Parathyroid adenoma (tissue), 2 donors: ENCODE measurements around the gene SUSD1.
A peak's percentile ranks its signal among the peaks of the same experiment; 100 is the strongest.

Source experiments
- H2AFZ ChIP-seq: fragments of 300-600 bp; sonication (generic); one replicate; pipeline ENCODE4 v1.7.0; 2017; ENCODE audit warnings: antibody characterized with exemption, mild to moderate bottlenecking
- H3K27ac ChIP-seq: fragments of 300-600 bp; sonication (generic); one replicate; pipeline ENCODE4 v1.7.0; 2017
- H3K27me3 ChIP-seq: fragments of 300-600 bp; sonication (generic); one replicate; pipeline ENCODE4 v1.7.0; 2017; ENCODE audit warnings: low read length; ENCODE audit not compliant: control insufficient read depth, insufficient read depth
- H3K36me3 ChIP-seq: fragments of 300-600 bp; sonication (generic); one replicate; pipeline ENCODE4 v1.7.0; 2017; ENCODE audit warnings: low read length; ENCODE audit not compliant: control insufficient read depth, insufficient read depth
- H3K4me1 ChIP-seq: fragments of 300-600 bp; sonication (generic); one replicate; pipeline ENCODE4 v1.7.0; 2017; ENCODE audit warnings: control low read depth
- H3K4me2 ChIP-seq: fragments of 300-600 bp; sonication (generic); one replicate; pipeline ENCODE4 v1.7.0; 2017; ENCODE audit warnings: low read length
- H3K4me3 ChIP-seq: fragments of 300-600 bp; sonication (generic); one replicate; pipeline ENCODE4 v1.7.0; 2017; ENCODE audit warnings: low read depth, low read length
- H3K79me2 ChIP-seq: fragments of 300-600 bp; sonication (generic); one replicate; pipeline ENCODE4 v1.7.0; 2017; ENCODE audit warnings: control low read depth
- H3K9ac ChIP-seq: fragments of 300-600 bp; sonication (generic); one replicate; pipeline ENCODE4 v1.7.0; 2017; ENCODE audit warnings: mild to moderate bottlenecking
- H3K9me3 ChIP-seq: fragments of 300-600 bp; sonication (generic); one replicate; pipeline ENCODE4 v1.7.0; 2017; ENCODE audit warnings: low read length; ENCODE audit not compliant: control insufficient read depth
- TF ChIP-seq, protein P1 (sequence below): fragments of 300-600 bp; sonication (generic); IDR thresholded peaks from one replicate; pipeline ENCODE4 v1.7.0; 2017; ENCODE audit warnings: antibody characterized with exemption, mild to moderate bottlenecking
- donor health status: primary hyperparathyroidism.

Gene SUSD1

DNA sequence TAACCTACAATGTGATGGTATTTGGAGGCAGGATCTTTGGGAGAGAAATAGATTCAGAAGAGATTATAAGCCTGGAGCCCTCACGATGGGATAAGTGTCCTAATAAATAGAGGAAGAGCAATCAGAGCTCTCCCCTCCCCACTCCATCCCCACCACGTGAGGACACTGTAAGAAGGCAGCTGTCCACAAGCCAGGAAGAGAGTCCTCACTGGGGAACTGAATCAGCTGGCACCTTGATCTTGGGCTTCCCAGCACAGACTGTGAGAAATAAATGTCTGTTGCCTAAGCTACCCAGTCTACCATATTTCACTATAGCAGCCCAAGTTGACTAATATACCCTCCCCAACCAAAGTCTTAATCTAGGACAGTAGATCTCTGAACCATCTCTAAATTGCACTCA is 118.1 kb downstream of the SUSD1 start:
- no peaks in the 10 kb centered on the region for H3K4me1 ChIP-seq
- no peak overlapping the region for H3K4me3 ChIP-seq
- no peaks in the 10 kb centered on the region for H3K27me3 ChIP-seq
- no peaks in the 10 kb centered on the region for H3K36me3 ChIP-seq
- no peak overlapping the region for H3K9ac ChIP-seq
- no peak overlapping the region for H3K27ac ChIP-seq
- no peak overlapping the region for H3K4me2 ChIP-seq
- TF ChIP-seq, protein P1, sequence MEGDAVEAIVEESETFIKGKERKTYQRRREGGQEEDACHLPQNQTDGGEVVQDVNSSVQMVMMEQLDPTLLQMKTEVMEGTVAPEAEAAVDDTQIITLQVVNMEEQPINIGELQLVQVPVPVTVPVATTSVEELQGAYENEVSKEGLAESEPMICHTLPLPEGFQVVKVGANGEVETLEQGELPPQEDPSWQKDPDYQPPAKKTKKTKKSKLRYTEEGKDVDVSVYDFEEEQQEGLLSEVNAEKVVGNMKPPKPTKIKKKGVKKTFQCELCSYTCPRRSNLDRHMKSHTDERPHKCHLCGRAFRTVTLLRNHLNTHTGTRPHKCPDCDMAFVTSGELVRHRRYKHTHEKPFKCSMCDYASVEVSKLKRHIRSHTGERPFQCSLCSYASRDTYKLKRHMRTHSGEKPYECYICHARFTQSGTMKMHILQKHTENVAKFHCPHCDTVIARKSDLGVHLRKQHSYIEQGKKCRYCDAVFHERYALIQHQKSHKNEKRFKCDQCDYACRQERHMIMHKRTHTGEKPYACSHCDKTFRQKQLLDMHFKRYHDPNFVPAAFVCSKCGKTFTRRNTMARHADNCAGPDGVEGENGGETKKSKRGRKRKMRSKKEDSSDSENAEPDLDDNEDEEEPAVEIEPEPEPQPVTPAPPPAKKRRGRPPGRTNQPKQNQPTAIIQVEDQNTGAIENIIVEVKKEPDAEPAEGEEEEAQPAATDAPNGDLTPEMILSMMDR: no peak
- H2AFZ ChIP-seq: no peak overlapping the region
- no peaks in the 10 kb centered on the region for H3K79me2 ChIP-seq
- H3K9me3 ChIP-seq: no peaks in the 10 kb centered on the region

DNA sequence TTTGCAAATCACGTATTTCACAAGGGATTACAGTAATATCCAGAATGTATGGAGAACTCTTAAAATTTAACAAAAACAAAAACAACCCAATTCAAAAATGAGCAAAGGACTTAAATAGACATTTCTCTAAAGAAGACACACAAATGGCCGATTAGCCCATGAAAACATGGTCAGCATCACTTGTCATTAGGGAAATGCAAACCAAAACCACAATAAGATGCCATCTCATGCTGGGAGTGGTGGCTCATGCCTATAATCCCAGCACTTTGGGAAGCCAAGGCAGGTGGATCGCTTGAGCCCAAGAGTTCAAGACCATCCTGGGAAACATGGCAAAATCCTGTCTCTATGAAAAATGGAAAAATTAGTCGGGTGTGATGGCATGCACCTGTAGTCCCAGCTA is 120.2 kb downstream of the SUSD1 start:
- Histone ChIP-seq H3K9ac (no peak overlapping the region), H3K27me3 (no peaks in the 10 kb centered on the region), H3K4me2 (no peak overlapping the region), H3K27ac (no peak overlapping the region), H3K4me3 (no peak overlapping the region), H3K9me3 (no peaks in the 10 kb centered on the region), H3K36me3 (no peaks in the 10 kb centered on the region), H2AFZ (no peak overlapping the region), H3K79me2 (no peaks in the 10 kb centered on the region), H3K4me1 (no peaks in the 10 kb centered on the region)
- TF ChIP-seq, protein P1: no peak

- H3K4me1 ChIP-seq: no peaks in the 10 kb centered on the region
- H3K4me3 ChIP-seq: no peak overlapping the region
- H2AFZ ChIP-seq: no peak overlapping the region
- no peaks in the 10 kb centered on the region for H3K79me2 ChIP-seq
- H3K4me2 ChIP-seq: no peak overlapping the region
- no peaks in the 10 kb centered on the region for H3K9me3 ChIP-seq
- no peak overlapping the region for H3K9ac ChIP-seq
- TF ChIP-seq, protein P1: no peak
- H3K27me3 ChIP-seq: no peaks in the 10 kb centered on the region
- H3K36me3 ChIP-seq: no peaks in the 10 kb centered on the region
- H3K27ac ChIP-seq: no peak overlapping the region
These were observed 123.3 kb downstream of the SUSD1 start for GRCh38 chr9:112051812-112052211.

DNA sequence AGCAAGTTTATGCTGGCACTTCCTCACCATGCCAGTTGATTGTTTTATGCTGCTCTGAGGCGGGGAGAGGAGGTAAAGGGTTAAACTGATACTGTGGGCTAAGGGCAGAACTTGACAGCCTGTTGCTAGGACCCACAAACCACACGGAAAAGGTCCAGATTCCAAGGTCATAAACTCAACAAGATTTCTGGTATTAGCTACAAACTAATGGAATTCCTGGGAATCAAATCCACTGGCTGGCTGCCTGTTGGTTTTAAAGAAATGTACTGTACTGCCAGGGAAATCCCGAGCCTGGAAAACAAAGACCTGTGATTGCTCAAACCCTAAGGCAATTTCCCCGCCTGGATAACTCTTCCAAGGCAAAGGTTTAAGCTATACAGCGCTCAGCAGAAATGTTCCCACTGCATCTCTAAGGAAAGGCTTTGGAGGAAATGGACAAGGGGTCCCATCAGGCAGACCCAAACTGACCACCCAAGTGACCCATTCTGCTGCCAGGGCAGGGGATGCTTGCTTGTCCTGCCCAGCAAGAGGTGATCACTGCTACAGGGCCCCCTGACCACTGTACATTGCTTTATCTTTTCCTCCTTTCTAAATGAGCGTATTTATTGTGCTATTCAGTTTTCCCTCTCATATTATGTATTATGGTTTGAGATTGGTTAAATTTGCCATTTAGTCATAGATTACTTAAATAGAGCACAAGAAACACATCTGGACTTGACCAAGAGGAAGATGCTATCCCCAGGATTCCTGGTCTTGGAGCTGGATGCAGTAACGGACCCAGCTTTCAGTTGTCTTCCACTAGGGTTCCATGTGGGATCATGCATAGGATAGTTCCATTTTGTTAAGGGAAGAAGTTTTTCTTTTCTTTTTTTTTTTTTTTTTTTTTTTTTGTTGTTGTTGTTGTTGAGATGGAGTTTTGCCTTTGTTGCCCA is 124.3 kb downstream of the SUSD1 start:
- Histone ChIP-seq H3K36me3 (no peaks in the 10 kb centered on the region), H3K27me3 (no peaks in the 10 kb centered on the region), H2AFZ (no peak overlapping the region), H3K9ac (no peak overlapping the region), H3K4me1 (no peaks in the 10 kb centered on the region), H3K4me2 (no peak overlapping the region), H3K27ac (peak overlapping the region; percentile 24), H3K79me2 (no peaks in the 10 kb centered on the region), H3K9me3 (no peaks in the 10 kb centered on the region), H3K4me3 (no peak overlapping the region)
- TF ChIP-seq, protein P1: no peak
